Measurements from ENCODE around the gene IKZF3. TPM values are rescaled to one million over a fixed set of nuclear protein-coding genes. Genes with fewer than 3 reads are reported as not detected.
"Not testable (repeated sequence)": the region's sequence is repeated elsewhere in the genome, so short reads cannot be mapped to it uniquely, and the experiment has no call there.

IKZF3 gene
- total and polyA plus RNA-seq, 4 donors, result 0.08 to 0.30 (median 0.18) TPM

GRCh38 chr17:39726617-39727016, 137.5 kb downstream of the IKZF3 start:
- 89% methylated on average over 8 of the region's 9 CpGs for whole genome bisulfite sequencing (ENCODE audit: insufficient coverage)
- Histone ChIP-seq H3K4me1 (ENCODE audit: control insufficient read depth, insufficient read depth, low read length) (peaks cover 11% of the 10 kb centered on the region), H3K27ac (ENCODE audit: low read depth, low read length) (no peak overlapping the region), H3K4me3 (ENCODE audit: low read depth, low read length) (no peak overlapping the region), H3K27me3 (ENCODE audit: control insufficient read depth, insufficient read depth, low read length) (no peaks in the 10 kb centered on the region), H3K36me3 (ENCODE audit: control insufficient read depth, insufficient read depth, low read length) (peaks cover 63% of the 10 kb centered on the region), H3K9me3 (ENCODE audit: control insufficient read depth, insufficient read depth, low read length) (no peaks in the 10 kb centered on the region)
- no peak for DNase-seq (ENCODE audit: low read depth in 4 of 6, low spot score in 6 of 6)

DNA sequence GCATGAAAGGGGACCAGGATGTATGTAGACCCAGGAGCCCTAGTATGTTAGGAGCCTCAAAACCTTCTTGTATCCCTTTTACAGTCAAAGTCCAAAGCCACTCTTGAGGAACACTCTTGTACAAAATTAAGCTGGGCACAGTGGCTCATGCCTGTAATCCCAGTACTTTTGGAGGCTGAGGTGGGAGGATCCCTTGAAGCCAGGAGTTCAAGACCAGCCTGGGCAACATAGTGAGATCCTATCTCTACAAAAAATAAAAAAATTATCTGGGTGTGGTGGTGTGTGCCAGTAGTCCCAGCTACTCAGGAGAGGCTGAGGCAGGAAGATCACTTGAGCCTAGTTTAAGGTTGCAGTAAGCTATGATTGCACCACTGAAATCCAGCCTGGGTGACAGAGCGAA, 138.2 kb downstream of the IKZF3 start:
- not testable (repeated sequence) for H3K27ac ChIP-seq (ENCODE audit: low read depth, low read length); H3K27me3 ChIP-seq (ENCODE audit: control insufficient read depth, insufficient read depth, low read length); H3K9me3 ChIP-seq (ENCODE audit: control insufficient read depth, insufficient read depth, low read length); DNase-seq (ENCODE audit: low read depth in 4 of 6, low spot score in 6 of 6); H3K4me3 ChIP-seq (ENCODE audit: low read depth, low read length)
- Histone ChIP-seq H3K4me1 (ENCODE audit: control insufficient read depth, insufficient read depth, low read length) (peaks cover 11% of the 10 kb centered on the region), H3K36me3 (ENCODE audit: control insufficient read depth, insufficient read depth, low read length) (peaks cover 63% of the 10 kb centered on the region)
- no CpG with 5 or more reads among the region's 1 CpG for WGBS (ENCODE audit: insufficient coverage)

GRCh38 chr17:39724731-39725130, 139.4 kb downstream of the IKZF3 start:
- Histone ChIP-seq H3K27me3 (ENCODE audit: control insufficient read depth, insufficient read depth, low read length) (no peaks in the 10 kb centered on the region), H3K27ac (ENCODE audit: low read depth, low read length) (no peak overlapping the region), H3K9me3 (ENCODE audit: control insufficient read depth, insufficient read depth, low read length) (no peaks in the 10 kb centered on the region), H3K4me3 (ENCODE audit: low read depth, low read length) (no peak overlapping the region), H3K4me1 (ENCODE audit: control insufficient read depth, insufficient read depth, low read length) (peaks cover 2% of the 10 kb centered on the region), H3K36me3 (ENCODE audit: control insufficient read depth, insufficient read depth, low read length) (peaks cover 64% of the 10 kb centered on the region)
- no peak for DNase-seq (ENCODE audit: low read depth in 4 of 6, low spot score in 6 of 6)
- 97% methylated on average over 13 of the region's 13 CpGs for WGBS (ENCODE audit: insufficient coverage)

GRCh38 chr17:39722965-39723848, 140.9 kb downstream of the IKZF3 start:
- Histone ChIP-seq H3K36me3 (ENCODE audit: control insufficient read depth, insufficient read depth, low read length) (peaks cover 62% of the 10 kb centered on the region), H3K27ac (ENCODE audit: low read depth, low read length) (no peak overlapping the region), H3K9me3 (ENCODE audit: control insufficient read depth, insufficient read depth, low read length) (no peaks in the 10 kb centered on the region), H3K4me1 (ENCODE audit: control insufficient read depth, insufficient read depth, low read length) (no peaks in the 10 kb centered on the region), H3K4me3 (ENCODE audit: low read depth, low read length) (no peak overlapping the region), H3K27me3 (ENCODE audit: control insufficient read depth, insufficient read depth, low read length) (no peaks in the 10 kb centered on the region)
- 82% methylated on average over 17 of the region's 34 CpGs for WGBS (ENCODE audit: insufficient coverage)
- DNase-seq (ENCODE audit: low read depth in 4 of 6, low spot score in 6 of 6), result no peak

DNA sequence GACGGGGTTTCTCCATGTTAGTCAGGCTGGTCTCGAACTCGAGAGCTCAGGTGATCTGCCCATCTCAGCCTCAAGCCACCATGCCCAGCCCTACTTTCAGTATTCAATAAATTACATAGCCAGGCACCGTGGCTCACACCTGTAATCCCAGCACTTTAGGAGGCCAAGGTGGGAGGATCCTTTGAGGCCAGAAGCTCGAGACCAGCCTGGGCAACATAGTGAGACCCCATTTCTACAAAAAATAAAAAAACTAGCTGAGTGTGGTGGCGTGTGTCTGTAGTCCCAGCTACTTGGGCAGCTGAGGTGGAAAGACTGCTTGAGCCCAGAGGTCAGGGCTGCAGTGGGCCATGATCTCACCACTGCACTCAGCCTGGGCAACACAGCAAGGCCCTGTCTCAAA, 142.0 kb downstream of the IKZF3 start:
- WGBS (ENCODE audit: insufficient coverage), result 100% methylated on average over 3 of the region's 6 CpGs
- no peaks in the 10 kb centered on the region for H3K27me3 ChIP-seq (ENCODE audit: control insufficient read depth, insufficient read depth, low read length)
- H3K36me3 ChIP-seq (ENCODE audit: control insufficient read depth, insufficient read depth, low read length), result peaks cover 54% of the 10 kb centered on the region
- H3K9me3 ChIP-seq (ENCODE audit: control insufficient read depth, insufficient read depth, low read length), result no peaks in the 10 kb centered on the region
- no peak overlapping the region for H3K4me3 ChIP-seq (ENCODE audit: low read depth, low read length)
- DNase-seq (ENCODE audit: low read depth in 4 of 6, low spot score in 6 of 6), result no peak
- H3K4me1 ChIP-seq (ENCODE audit: control insufficient read depth, insufficient read depth, low read length), result no peaks in the 10 kb centered on the region
- no peak overlapping the region for H3K27ac ChIP-seq (ENCODE audit: low read depth, low read length)

DNA sequence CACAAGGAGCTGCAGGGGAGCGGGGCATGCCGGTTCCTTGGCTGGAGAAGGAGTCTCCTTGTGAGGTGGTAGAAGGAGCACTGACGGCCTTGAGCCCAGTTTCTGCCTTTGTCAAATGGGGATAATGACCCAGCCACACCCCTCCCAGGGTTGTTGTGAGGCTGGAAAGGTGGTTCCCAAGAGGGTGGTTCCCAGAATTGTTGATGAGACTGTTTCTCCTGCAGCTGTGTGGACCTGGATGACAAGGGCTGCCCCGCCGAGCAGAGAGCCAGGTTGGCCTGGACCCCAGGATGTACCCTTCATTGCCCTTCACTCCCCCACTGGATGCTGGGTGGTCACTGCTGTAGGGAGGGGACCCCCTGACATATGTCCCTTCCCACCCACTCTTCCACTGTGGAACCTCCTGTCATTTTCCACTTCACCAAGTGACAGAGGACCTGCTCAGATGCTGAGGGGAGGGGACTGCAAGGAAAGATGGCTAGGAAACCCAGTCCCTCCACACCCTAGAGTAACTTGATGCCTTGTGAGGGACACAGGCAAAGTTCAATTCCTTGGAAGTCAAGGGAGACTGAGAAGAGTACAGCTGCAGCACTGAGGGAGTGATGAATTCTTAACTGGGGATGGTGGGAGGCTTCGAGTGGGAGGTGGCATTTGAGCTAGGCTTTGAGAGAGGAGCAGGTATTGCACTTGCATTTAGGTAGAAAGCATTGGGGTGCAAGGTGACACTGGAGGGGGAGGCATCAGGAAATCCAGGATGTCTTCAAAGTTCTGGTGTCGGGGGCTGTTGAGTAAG, 144.4 kb downstream of the IKZF3 start:
- WGBS (ENCODE audit: insufficient coverage), result 91% methylated on average over 2 of the region's 7 CpGs

GRCh38 chr17:39717660-39718059, 146.5 kb downstream of the IKZF3 start:
- Histone ChIP-seq H3K36me3 (ENCODE audit: control insufficient read depth, insufficient read depth, low read length) (peaks cover 38% of the 10 kb centered on the region), H3K4me3 (ENCODE audit: low read depth, low read length) (no peak overlapping the region), H3K9me3 (ENCODE audit: control insufficient read depth, insufficient read depth, low read length) (no peaks in the 10 kb centered on the region), H3K27me3 (ENCODE audit: control insufficient read depth, insufficient read depth, low read length) (no peaks in the 10 kb centered on the region), H3K27ac (ENCODE audit: low read depth, low read length) (no peak overlapping the region), H3K4me1 (ENCODE audit: control insufficient read depth, insufficient read depth, low read length) (no peaks in the 10 kb centered on the region)
- no peak for DNase-seq (ENCODE audit: low read depth in 4 of 6, low spot score in 6 of 6)
- 78% methylated on average over 4 of the region's 6 CpGs for WGBS (ENCODE audit: insufficient coverage)

More for the DNA sequence above, 144.4 kb downstream of the IKZF3 start:
- Histone ChIP-seq H3K4me1 (ENCODE audit: control insufficient read depth, insufficient read depth, low read length) (no peaks in the 10 kb centered on the region), H3K36me3 (ENCODE audit: control insufficient read depth, insufficient read depth, low read length) (peaks cover 54% of the 10 kb centered on the region), H3K27me3 (ENCODE audit: control insufficient read depth, insufficient read depth, low read length) (no peaks in the 10 kb centered on the region), H3K9me3 (ENCODE audit: control insufficient read depth, insufficient read depth, low read length) (no peaks in the 10 kb centered on the region), H3K27ac (ENCODE audit: low read depth, low read length) (no peak overlapping the region), H3K4me3 (ENCODE audit: low read depth, low read length) (no peak overlapping the region)
- DNase-seq (ENCODE audit: low read depth in 4 of 6, low spot score in 6 of 6), result no peak

- Histone ChIP-seq H3K27me3 (ENCODE audit: control insufficient read depth, insufficient read depth, low read length) (no peaks in the 10 kb centered on the region), H3K4me1 (ENCODE audit: control insufficient read depth, insufficient read depth, low read length) (no peaks in the 10 kb centered on the region), H3K36me3 (ENCODE audit: control insufficient read depth, insufficient read depth, low read length) (peaks cover 38% of the 10 kb centered on the region), H3K4me3 (ENCODE audit: low read depth, low read length) (no peak overlapping the region), H3K27ac (ENCODE audit: low read depth, low read length) (no peak overlapping the region), H3K9me3 (ENCODE audit: control insufficient read depth, insufficient read depth, low read length) (no peaks in the 10 kb centered on the region)
- 94% methylated on average over 9 of the region's 11 CpGs for WGBS (ENCODE audit: insufficient coverage)
- no peak for DNase-seq (ENCODE audit: low read depth in 4 of 6, low spot score in 6 of 6)
Observed at GRCh38 chr17:39716879-39717536, 147.1 kb downstream of the IKZF3 start.

- no peak overlapping the region for H3K27ac ChIP-seq (ENCODE audit: low read depth, low read length)
- no peaks in the 10 kb centered on the region for H3K9me3 ChIP-seq (ENCODE audit: control insufficient read depth, insufficient read depth, low read length)
- DNase-seq (ENCODE audit: low read depth in 4 of 6, low spot score in 6 of 6), result no peak
- no peak overlapping the region for H3K4me3 ChIP-seq (ENCODE audit: low read depth, low read length)
- 90% methylated on average over 14 of the region's 15 CpGs for WGBS (ENCODE audit: insufficient coverage)
- no peaks in the 10 kb centered on the region for H3K27me3 ChIP-seq (ENCODE audit: control insufficient read depth, insufficient read depth, low read length)
- no peaks in the 10 kb centered on the region for H3K4me1 ChIP-seq (ENCODE audit: control insufficient read depth, insufficient read depth, low read length)
- H3K36me3 ChIP-seq (ENCODE audit: control insufficient read depth, insufficient read depth, low read length), result peaks cover 39% of the 10 kb centered on the region
Observed at GRCh38 chr17:39716073-39716818, 147.9 kb downstream of the IKZF3 start.
